Measurements from ENCODE around the gene RPS19.

Gene RPS19

GRCh38 chr19:41843371-41843770, 16.7 kb upstream of the RPS19 start:
- H3K4me3 ChIP-seq (ENCODE audit: low read depth in 1 of 2, low read length in 2 of 2), result no peak overlapping the region
- H3K27me3 ChIP-seq (ENCODE audit: control insufficient read depth in 1 of 2, insufficient read depth in 2 of 2, low read length in 2 of 2), result peaks cover 9 to 12% of the 10 kb centered on the region in 2 donors
- no peaks in the 10 kb centered on the region for H3K36me3 ChIP-seq (ENCODE audit: control insufficient read depth in 1 of 2, insufficient read depth in 2 of 2, low read length in 2 of 2)
- peaks cover 4 to 8% of the 10 kb centered on the region in 2 donors for H3K4me1 ChIP-seq (ENCODE audit: control insufficient read depth in 1 of 2, insufficient read depth in 2 of 2, low read length in 2 of 2)
- H3K9me3 ChIP-seq (ENCODE audit: control insufficient read depth in 1 of 2, low read length in 2 of 2), result no peaks in the 10 kb centered on the region
- no peak overlapping the region for H3K27ac ChIP-seq (ENCODE audit: low read depth, low read length)
- H3K9ac ChIP-seq (ENCODE audit: low read depth in 1 of 2, low read length in 2 of 2), result no peak overlapping the region

- no peak within 1 kb of the TSS for H3K27ac ChIP-seq (ENCODE audit: low read depth, low read length)
- peaks cover 4 to 8% of the 10 kb centered on the region in 2 donors for H3K4me1 ChIP-seq (ENCODE audit: control insufficient read depth in 1 of 2, insufficient read depth in 2 of 2, low read length in 2 of 2)
- no peaks in the 10 kb centered on the region for H3K9me3 ChIP-seq (ENCODE audit: control insufficient read depth in 1 of 2, low read length in 2 of 2)
- H3K36me3 ChIP-seq (ENCODE audit: control insufficient read depth in 1 of 2, insufficient read depth in 2 of 2, low read length in 2 of 2), result no peaks in the 10 kb centered on the region
- peaks cover 0 to 3% of the 10 kb centered on the region in 2 donors for H3K27me3 ChIP-seq (ENCODE audit: control insufficient read depth in 1 of 2, insufficient read depth in 2 of 2, low read length in 2 of 2)
- H3K4me3 ChIP-seq (ENCODE audit: low read depth in 1 of 2, low read length in 2 of 2), result no peak within 1 kb of the TSS
- H3K9ac ChIP-seq (ENCODE audit: low read depth in 1 of 2, low read length in 2 of 2), result no peak within 1 kb of the TSS
These were observed 15.5 kb upstream of the RPS19 start, which contains the start of gene LYPD4 for GRCh38 chr19:41844601-41845000. LYPD4 (minus strand) TSS chr19:41844683; CDS start chr19:41839285, 5,398 bp downstream.

- H3K4me3 ChIP-seq (ENCODE audit: low read depth in 1 of 2, low read length in 2 of 2), result no peak within 1 kb of the TSS
- H3K27ac ChIP-seq (ENCODE audit: low read depth, low read length), result no peak within 1 kb of the TSS
- H3K36me3 ChIP-seq (ENCODE audit: control insufficient read depth in 1 of 2, insufficient read depth in 2 of 2, low read length in 2 of 2), result no peaks in the 10 kb centered on the region
- no peaks in the 10 kb centered on the region for H3K9me3 ChIP-seq (ENCODE audit: control insufficient read depth in 1 of 2, low read length in 2 of 2)
- no peak within 1 kb of the TSS for H3K9ac ChIP-seq (ENCODE audit: low read depth in 1 of 2, low read length in 2 of 2)
- peaks cover 4 to 8% of the 10 kb centered on the region in 2 donors for H3K4me1 ChIP-seq (ENCODE audit: control insufficient read depth in 1 of 2, insufficient read depth in 2 of 2, low read length in 2 of 2)
- peaks cover 0 to 3% of the 10 kb centered on the region in 2 donors for H3K27me3 ChIP-seq (ENCODE audit: control insufficient read depth in 1 of 2, insufficient read depth in 2 of 2, low read length in 2 of 2)
These were observed 15.2 kb upstream of the RPS19 start, which contains the start of gene DMRTC2 for GRCh38 chr19:41845001-41845050. DMRTC2 (plus strand) TSS chr19:41845042; CDS start chr19:41847429, 2,387 bp downstream.

GRCh38 chr19:41845051-41845590, 14.9 kb upstream of the RPS19 start:
- Histone ChIP-seq H3K9me3 (ENCODE audit: control insufficient read depth in 1 of 2, low read length in 2 of 2) (no peaks in the 10 kb centered on the region), H3K27me3 (ENCODE audit: control insufficient read depth in 1 of 2, insufficient read depth in 2 of 2, low read length in 2 of 2) (peaks cover 0 to 3% of the 10 kb centered on the region in 2 donors), H3K9ac (ENCODE audit: low read depth in 1 of 2, low read length in 2 of 2) (no peak overlapping the region), H3K36me3 (ENCODE audit: control insufficient read depth in 1 of 2, insufficient read depth in 2 of 2, low read length in 2 of 2) (no peaks in the 10 kb centered on the region), H3K27ac (ENCODE audit: low read depth, low read length) (no peak overlapping the region), H3K4me1 (ENCODE audit: control insufficient read depth in 1 of 2, insufficient read depth in 2 of 2, low read length in 2 of 2) (peaks cover 4 to 8% of the 10 kb centered on the region in 2 donors), H3K4me3 (ENCODE audit: low read depth in 1 of 2, low read length in 2 of 2) (no peak overlapping the region)

- H3K27ac ChIP-seq (ENCODE audit: low read depth, low read length), result no peak overlapping the region
- H3K4me3 ChIP-seq (ENCODE audit: low read depth in 1 of 2, low read length in 2 of 2), result no peak overlapping the region
- no peaks in the 10 kb centered on the region for H3K27me3 ChIP-seq (ENCODE audit: control insufficient read depth in 1 of 2, insufficient read depth in 2 of 2, low read length in 2 of 2)
- H3K36me3 ChIP-seq (ENCODE audit: control insufficient read depth in 1 of 2, insufficient read depth in 2 of 2, low read length in 2 of 2), result no peaks in the 10 kb centered on the region
- peaks cover 4 to 8% of the 10 kb centered on the region in 2 donors for H3K4me1 ChIP-seq (ENCODE audit: control insufficient read depth in 1 of 2, insufficient read depth in 2 of 2, low read length in 2 of 2)
- H3K9ac ChIP-seq (ENCODE audit: low read depth in 1 of 2, low read length in 2 of 2), result no peak overlapping the region
- no peaks in the 10 kb centered on the region for H3K9me3 ChIP-seq (ENCODE audit: control insufficient read depth in 1 of 2, low read length in 2 of 2)
These were observed 12.5 kb upstream of the RPS19 start for GRCh38 chr19:41847351-41848105.

GRCh38 chr19:41848666-41849065, 11.4 kb upstream of the RPS19 start:
- H3K9ac ChIP-seq (ENCODE audit: low read depth in 1 of 2, low read length in 2 of 2), result no peak overlapping the region
- H3K36me3 ChIP-seq (ENCODE audit: control insufficient read depth in 1 of 2, insufficient read depth in 2 of 2, low read length in 2 of 2), result no peaks in the 10 kb centered on the region
- H3K4me1 ChIP-seq (ENCODE audit: control insufficient read depth in 1 of 2, insufficient read depth in 2 of 2, low read length in 2 of 2), result no peaks in the 10 kb centered on the region
- no peaks in the 10 kb centered on the region for H3K9me3 ChIP-seq (ENCODE audit: control insufficient read depth in 1 of 2, low read length in 2 of 2)
- H3K27ac ChIP-seq (ENCODE audit: low read depth, low read length), result no peak overlapping the region
- peaks cover 1 to 3% of the 10 kb centered on the region in 2 donors for H3K27me3 ChIP-seq (ENCODE audit: control insufficient read depth in 1 of 2, insufficient read depth in 2 of 2, low read length in 2 of 2)
- no peak overlapping the region for H3K4me3 ChIP-seq (ENCODE audit: low read depth in 1 of 2, low read length in 2 of 2)

- Histone ChIP-seq H3K36me3 (ENCODE audit: control insufficient read depth in 1 of 2, insufficient read depth in 2 of 2, low read length in 2 of 2) (no peaks in the 10 kb centered on the region), H3K4me1 (ENCODE audit: control insufficient read depth in 1 of 2, insufficient read depth in 2 of 2, low read length in 2 of 2) (no peaks in the 10 kb centered on the region), H3K4me3 (ENCODE audit: low read depth in 1 of 2, low read length in 2 of 2) (no peak overlapping the region), H3K27ac (ENCODE audit: low read depth, low read length) (no peak overlapping the region), H3K9ac (ENCODE audit: low read depth in 1 of 2, low read length in 2 of 2) (no peak overlapping the region), H3K27me3 (ENCODE audit: control insufficient read depth in 1 of 2, insufficient read depth in 2 of 2, low read length in 2 of 2) (peaks cover 5 to 6% of the 10 kb centered on the region in 2 donors), H3K9me3 (ENCODE audit: control insufficient read depth in 1 of 2, low read length in 2 of 2) (no peaks in the 10 kb centered on the region)
These were observed 11.0 kb upstream of the RPS19 start for GRCh38 chr19:41849067-41849466.

- Histone ChIP-seq H3K4me1 (ENCODE audit: control insufficient read depth in 1 of 2, insufficient read depth in 2 of 2, low read length in 2 of 2) (no peaks in the 10 kb centered on the region), H3K4me3 (ENCODE audit: low read depth in 1 of 2, low read length in 2 of 2) (no peak overlapping the region), H3K36me3 (ENCODE audit: control insufficient read depth in 1 of 2, insufficient read depth in 2 of 2, low read length in 2 of 2) (no peaks in the 10 kb centered on the region), H3K9ac (ENCODE audit: low read depth in 1 of 2, low read length in 2 of 2) (no peak overlapping the region), H3K27ac (ENCODE audit: low read depth, low read length) (no peak overlapping the region), H3K27me3 (ENCODE audit: control insufficient read depth in 1 of 2, insufficient read depth in 2 of 2, low read length in 2 of 2) (peaks cover 6 to 7% of the 10 kb centered on the region in 2 donors), H3K9me3 (ENCODE audit: control insufficient read depth in 1 of 2, low read length in 2 of 2) (no peaks in the 10 kb centered on the region)
These were observed 9.7 kb upstream of the RPS19 start for GRCh38 chr19:41850381-41850780.

GRCh38 chr19:41851456-41851855, 8.6 kb upstream of the RPS19 start:
- no peaks in the 10 kb centered on the region for H3K36me3 ChIP-seq (ENCODE audit: control insufficient read depth in 1 of 2, insufficient read depth in 2 of 2, low read length in 2 of 2)
- H3K9ac ChIP-seq (ENCODE audit: low read depth in 1 of 2, low read length in 2 of 2), result no peak overlapping the region
- H3K27ac ChIP-seq (ENCODE audit: low read depth, low read length), result no peak overlapping the region
- H3K27me3 ChIP-seq (ENCODE audit: control insufficient read depth in 1 of 2, insufficient read depth in 2 of 2, low read length in 2 of 2), result peaks cover 6 to 7% of the 10 kb centered on the region in 2 donors
- no peak overlapping the region for H3K4me3 ChIP-seq (ENCODE audit: low read depth in 1 of 2, low read length in 2 of 2)
- H3K4me1 ChIP-seq (ENCODE audit: control insufficient read depth in 1 of 2, insufficient read depth in 2 of 2, low read length in 2 of 2), result no peaks in the 10 kb centered on the region
- H3K9me3 ChIP-seq (ENCODE audit: control insufficient read depth in 1 of 2, low read length in 2 of 2), result no peaks in the 10 kb centered on the region

GRCh38 chr19:41853344-41853743, 6.7 kb upstream of the RPS19 start:
- H3K36me3 ChIP-seq (ENCODE audit: control insufficient read depth in 1 of 2, insufficient read depth in 2 of 2, low read length in 2 of 2), result no peaks in the 10 kb centered on the region
- no peak overlapping the region for H3K27ac ChIP-seq (ENCODE audit: low read depth, low read length)
- no peak overlapping the region for H3K4me3 ChIP-seq (ENCODE audit: low read depth in 1 of 2, low read length in 2 of 2)
- H3K9me3 ChIP-seq (ENCODE audit: control insufficient read depth in 1 of 2, low read length in 2 of 2), result no peaks in the 10 kb centered on the region
- H3K9ac ChIP-seq (ENCODE audit: low read depth in 1 of 2, low read length in 2 of 2), result no peak overlapping the region
- H3K27me3 ChIP-seq (ENCODE audit: control insufficient read depth in 1 of 2, insufficient read depth in 2 of 2, low read length in 2 of 2), result peaks cover 6 to 7% of the 10 kb centered on the region in 2 donors
- H3K4me1 ChIP-seq (ENCODE audit: control insufficient read depth in 1 of 2, insufficient read depth in 2 of 2, low read length in 2 of 2), result no peaks in the 10 kb centered on the region

Data from duodenal mucosa (tissue), 2 donors.